ENCODE results near the gene TBC1D22A.

DNA sequence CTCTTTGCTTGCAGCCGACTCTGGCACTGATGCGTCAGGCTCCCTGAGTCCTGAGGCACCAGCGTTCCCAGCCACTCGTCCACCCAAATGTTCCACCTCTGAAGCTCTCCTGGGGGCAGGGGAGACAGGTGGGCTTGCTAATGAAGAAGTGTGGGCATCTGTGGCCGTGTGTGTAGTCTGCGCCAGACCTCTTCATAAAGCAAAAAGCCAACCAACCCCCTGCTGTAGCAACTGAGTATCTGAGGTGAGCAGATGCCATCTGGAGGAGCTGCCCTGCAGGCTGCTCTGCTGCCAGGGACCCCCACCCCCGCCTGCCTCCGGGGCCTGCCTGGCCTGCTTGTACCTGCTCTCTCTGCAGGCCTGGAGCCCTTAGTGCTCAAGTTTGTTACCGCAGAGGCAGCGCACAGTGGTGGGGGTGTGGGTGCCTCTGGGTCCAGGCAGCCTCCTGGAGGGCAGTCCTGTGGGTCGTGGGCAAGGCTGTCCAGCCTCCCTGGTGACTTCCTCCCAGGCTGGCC is 272.5 kb downstream of the TBC1D22A start:
- TF ChIP-seq EZH2phosphoT487 (IDR thresholded peaks at IDR 0.05; ENCODE audit: borderline replicate concordance, low read depth, low read length) (no peak), CTCF (conservative IDR thresholded peaks at IDR 0.05; ENCODE audit: low read length) (no peak)

Measured in OCI-LY7 (cell line).